Common myeloid progenitor, CD34-positive (primary cell): ENCODE measurements around the gene RUNX3.
A peak's percentile ranks its signal among the peaks of the same experiment; 100 is the strongest.

ENCODE experiments used
- CTCF ChIA-PET: fragments of 350-600 bp; sonication (Branson Sonifier 250); formaldehyde crosslinking; loops from one replicate; lab custom pipeline; 2021; ENCODE audit warnings: antibody characterized with exemption; lab: Charles Lee
- POLR2A ChIA-PET: fragments of 350-600 bp; sonication (Branson Sonifier 250); formaldehyde crosslinking; loops from one replicate; lab custom pipeline; 2021; ENCODE audit warnings: antibody characterized with exemption; lab: Charles Lee
- DNase-seq, 3 donors: peaks; one replicate each; pipeline versions ENCODE4 v3.0.0 to v3.0.0-alpha.2; 2013
- H3K27ac ChIP-seq, 2 experiments: 1 replicate in 1 of 2; 2 replicates in 1 of 2; pipeline ENCODE4 v1.7.0; 2013; ENCODE audit warnings: inconsistent platforms in 2 of 2, low read length in 2 of 2, mild to moderate bottlenecking in 2 of 2, low read depth in 1 of 2, moderate library complexity in 1 of 2; ENCODE audit not compliant: severe bottlenecking in 2 of 2, insufficient read depth in 1 of 2, poor library complexity in 1 of 2
- H3K27me3 ChIP-seq, 5 experiments: replicated peaks in 2 of 5; 1 replicate in 3 of 5; 2 replicates in 2 of 5; pipeline versions ENCODE4 v1.6.1 to v1.7.0; 2013; ENCODE audit warnings: low read length in 4 of 5, mild to moderate bottlenecking in 2 of 5, moderate library complexity in 2 of 5, inconsistent platforms in 1 of 5; ENCODE audit not compliant: insufficient read depth in 5 of 5, control insufficient read depth in 4 of 5
- H3K36me3 ChIP-seq, 4 experiments: 1 replicate in 2 of 4; 2 replicates in 2 of 4; pipeline versions ENCODE4 v1.6.1 to v1.7.0; 2013; ENCODE audit warnings: low read length in 3 of 4, control low read depth in 1 of 4, mild to moderate bottlenecking in 1 of 4; ENCODE audit not compliant: control insufficient read depth in 4 of 4, insufficient read depth in 4 of 4
- H3K4me1 ChIP-seq, 4 experiments: 1 replicate in 3 of 4; 2 replicates in 1 of 4; pipeline versions ENCODE4 v1.6.1 to v1.7.1; 2013; ENCODE audit warnings: low read length in 3 of 4, mild to moderate bottlenecking in 3 of 4, control low read depth in 1 of 4, inconsistent platforms in 1 of 4, moderate library complexity in 1 of 4; ENCODE audit not compliant: control insufficient read depth in 4 of 4, insufficient read depth in 4 of 4; ENCODE audit errors: control extremely low read depth in 1 of 4
- H3K4me3 ChIP-seq, 7 experiments: 1 replicate in 4 of 7; 2 replicates in 3 of 7; pipeline versions ENCODE4 v1.5.1 to v1.7.0; 2013; ENCODE audit warnings: mild to moderate bottlenecking in 7 of 7, low read length in 6 of 7, moderate library complexity in 6 of 7, inconsistent platforms in 2 of 7, low read depth in 2 of 7, control low read depth in 1 of 7; ENCODE audit not compliant: insufficient read depth in 4 of 7, control insufficient read depth in 1 of 7; ENCODE audit errors: extremely low read depth in 1 of 7
- H3K9me3 ChIP-seq, 5 experiments: 1 replicate in 4 of 5; 2 replicates in 1 of 5; pipeline versions ENCODE4 v1.6.1 to v1.7.1; 2013; ENCODE audit warnings: low read length in 4 of 5, mild to moderate bottlenecking in 2 of 5, inconsistent platforms in 1 of 5, low read depth in 1 of 5, moderate library complexity in 1 of 5; ENCODE audit not compliant: control insufficient read depth in 4 of 5, insufficient read depth in 2 of 5; ENCODE audit errors: control extremely low read depth in 1 of 5
- WGBS: methylation state at CpG from one replicate; pipeline ENCODE4 v1.1.5; 2013; ENCODE audit not compliant: insufficient coverage; 5-methylcytosine and 5-hydroxymethylcytosine counted together

The RUNX3 gene

GRCh38 chr1:24928689-24929397, 1.2 kb downstream of the RUNX3 start:
- 0% methylated on average over 40 of the region's 48 CpGs for WGBS
- H3K27ac ChIP-seq, result peak overlapping the region; percentile 72 to 84
- peak in 2 of 3 donors; percentile 53 to 63 for DNase-seq

GRCh38 chr1:24927988-24928688, 1.9 kb downstream of the RUNX3 start:
- Histone ChIP-seq H3K4me1 (peaks cover 6 to 62% (median 51%) of the 10 kb centered on the region in 4 experiments), H3K27me3 (no peaks in the 10 kb centered on the region), H3K4me3 (peak overlapping the region; percentile 76 to 95 (median 85)), H3K36me3 (peaks cover 7 to 47% (median 28%) of the 10 kb centered on the region in 4 experiments), H3K27ac (peak overlapping the region; percentile 72 to 84), H3K9me3 (no peaks in the 10 kb centered on the region)
- WGBS, result 0% methylated on average over 3 of the region's 15 CpGs
- ChIA-PET POLR2A (interaction anchor here (0.7 to 2.9 kb wide), 4 partner anchors 14 to 106 kb away, joined by 3 to 19 read pairs (median 10); no protein-coding TSS in a partner anchor), CTCF (interaction anchor here (0.8 to 7.3 kb wide), 11 partner anchors 9 to 282 kb away, joined by 3 to 40 read pairs (median 6); no protein-coding TSS in a partner anchor)
- DNase-seq, result peak in 2 of 3 donors; percentile 56 to 57

More at GRCh38 chr1:24928689-24929397, 1.2 kb downstream of the RUNX3 start:
- no peaks in the 10 kb centered on the region for H3K27me3 ChIP-seq
- no peaks in the 10 kb centered on the region for H3K9me3 ChIP-seq
- peaks cover 4 to 40% (median 23%) of the 10 kb centered on the region in 4 experiments for H3K36me3 ChIP-seq
- H3K4me3 ChIP-seq, result peak overlapping the region; percentile 76 to 95 (median 85)
- ChIA-PET CTCF (interaction anchor here (0.8 to 7.3 kb wide), 5 partner anchors 65 to 110 kb away, joined by 3 to 40 read pairs (median 8); no protein-coding TSS in a partner anchor), POLR2A (interaction anchor here (1.1 to 2.9 kb wide), 6 partner anchors 14 to 108 kb away, joined by 3 to 19 read pairs (median 12); no protein-coding TSS in a partner anchor)
- H3K4me1 ChIP-seq, result peaks cover 6 to 69% (median 51%) of the 10 kb centered on the region in 4 experiments

- Histone ChIP-seq H3K4me3 (peak overlapping the region in 5 of 7 experiments; percentile 80 to 95 (median 86)), H3K9me3 (no peaks in the 10 kb centered on the region), H3K27ac (no peak overlapping the region), H3K27me3 (no peaks in the 10 kb centered on the region), H3K4me1 (peaks cover 6 to 58% (median 48%) of the 10 kb centered on the region in 4 experiments), H3K36me3 (peaks cover 12 to 54% (median 32%) of the 10 kb centered on the region in 4 experiments)
- no peak for DNase-seq
- 91% methylated on average over 17 of the region's 17 CpGs for WGBS
- CTCF ChIA-PET, result interaction anchor here (0.7 to 7.3 kb wide), 12 partner anchors 9 to 283 kb away, joined by 3 to 40 read pairs (median 6); no protein-coding TSS in a partner anchor
- POLR2A ChIA-PET, result interaction anchor here (0.6 to 1.3 kb wide), 3 partner anchors 77 to 95 kb away, joined by 3 to 8 read pairs (median 3); no protein-coding TSS in a partner anchor
Observed at GRCh38 chr1:24927473-24927872, 2.6 kb downstream of the RUNX3 start.

- Histone ChIP-seq H3K9me3 (no peaks in the 10 kb centered on the region), H3K4me3 (peak overlapping the region in 3 of 7 experiments; percentile 19 to 95 (median 19)), H3K36me3 (peaks cover 16 to 60% (median 34%) of the 10 kb centered on the region in 4 experiments), H3K27me3 (no peaks in the 10 kb centered on the region), H3K27ac (no peak overlapping the region), H3K4me1 (peaks cover 6 to 52% (median 44%) of the 10 kb centered on the region in 4 experiments)
- ChIA-PET CTCF (interaction anchor here (0.7 to 7.3 kb wide), 15 partner anchors 10 to 283 kb away, joined by 3 to 40 read pairs (median 4); no protein-coding TSS in a partner anchor), POLR2A (interaction anchor here (0.6 kb wide), 1 partner anchor 76 kb away, joined by 3 read pairs; no protein-coding TSS in a partner anchor)
- WGBS, result 84% methylated on average over 10 of the region's 15 CpGs
- DNase-seq, result no peak
Observed at GRCh38 chr1:24926563-24927249, 3.4 kb downstream of the RUNX3 start.

- Histone ChIP-seq H3K27me3 (no peaks in the 10 kb centered on the region), H3K36me3 (peaks cover 17 to 67% (median 38%) of the 10 kb centered on the region in 4 experiments), H3K9me3 (no peaks in the 10 kb centered on the region), H3K4me1 (peaks cover 6 to 44% (median 38%) of the 10 kb centered on the region in 4 experiments), H3K4me3 (peak overlapping the region in 1 of 7 experiments; percentile 95), H3K27ac (no peak overlapping the region)
- WGBS, result 93% methylated on average over 9 of the region's 10 CpGs
- CTCF ChIA-PET, result interaction anchor here (1.0 to 7.3 kb wide), 8 partner anchors 9 to 173 kb away, joined by 3 to 40 read pairs (median 4); no protein-coding TSS in a partner anchor
- DNase-seq, result no peak
- POLR2A ChIA-PET, result no interaction called here
Observed at GRCh38 chr1:24925963-24926362, 4.1 kb downstream of the RUNX3 start.

GRCh38 chr1:24925082-24925779, 4.8 kb downstream of the RUNX3 start:
- Histone ChIP-seq H3K27me3 (no peaks in the 10 kb centered on the region), H3K27ac (no peak overlapping the region), H3K36me3 (peaks cover 17 to 75% (median 41%) of the 10 kb centered on the region in 4 experiments), H3K9me3 (no peaks in the 10 kb centered on the region), H3K4me3 (no peak overlapping the region), H3K4me1 (peaks cover 6 to 39% (median 32%) of the 10 kb centered on the region in 4 experiments)
- POLR2A ChIA-PET, result no interaction called here
- peak in 2 of 3 donors; percentile 47 to 58 for DNase-seq
- 79% methylated on average over 8 of the region's 10 CpGs for WGBS
- CTCF ChIA-PET, result interaction anchor here (1.0 to 7.3 kb wide), 6 partner anchors 8 to 174 kb away, joined by 3 to 40 read pairs (median 4); no protein-coding TSS in a partner anchor
